ENCODE measurements around the gene IGSF3. TPM values are rescaled to one million over a fixed set of nuclear protein-coding genes. Genes with fewer than 3 reads are reported as not detected.
A peak's percentile ranks its signal among the peaks of the same experiment; 100 is the strongest.

The IGSF3 gene
- total RNA-seq (2013): 0.29 TPM
- polyA plus RNA-seq (under 1 TPM in 2 of 3 donors, not detected in 1; 0.07 to 0.12 TPM), polyA minus RNA-seq (0.32 and 0.69 TPM in 2 replicates), total RNA-seq (2.1 to 46.5 (median 6.4) reads per million in 11 experiments)

GRCh38 chr1:116667575-116668105 is at the start of gene IGSF3:
Gene IGSF3, minus strand, starts transcription at chr1:116667733. Its CDS starts 1,407 bp downstream, at chr1:116666326.
- Histone ChIP-seq H3K9ac (ENCODE audit: insufficient read depth, low read length, poor library complexity, severe bottlenecking) (peak within 1 kb of the TSS; percentile 57), H4K20me1 (ENCODE audit: insufficient read depth, low read length) (no peaks in the 10 kb centered on the region), H3K4me3 (replicated peaks in 1 of 3; ENCODE audit: low read depth in 2 of 3, low read length in 3 of 3) (peak within 1 kb of the TSS; percentile 10 to 80 (median 26)), H2AFZ (ENCODE audit: insufficient read depth, low read depth, low read length, poor library complexity, severe bottlenecking) (peak within 1 kb of the TSS; percentile 70), H3K27ac (ENCODE audit: low read depth in 1 of 2, low read length in 2 of 2) (no peak within 1 kb of the TSS), H3K4me2 (replicated peaks; ENCODE audit: extremely low read depth, low read length, poor library complexity, severe bottlenecking) (peak within 1 kb of the TSS; percentile 90), H3K27me3 (ENCODE audit: control insufficient read depth in 2 of 2, insufficient read depth in 2 of 2, low read length in 2 of 2) (peaks cover 27 to 54% of the 10 kb centered on the region in 2 donors), H3K9me3 (replicated peaks in 1 of 2; ENCODE audit: control insufficient read depth in 1 of 2, insufficient read depth in 1 of 2, low read length in 2 of 2) (no peaks in the 10 kb centered on the region), H3K36me3 (replicated peaks in 1 of 2; ENCODE audit: control insufficient read depth in 1 of 2, insufficient read depth in 2 of 2, low read length in 2 of 2) (no peaks in the 10 kb centered on the region), H3K79me2 (ENCODE audit: insufficient read depth, low read length) (no peaks in the 10 kb centered on the region), H3K4me1 (ENCODE audit: control insufficient read depth in 1 of 2, insufficient read depth in 2 of 2, low read length in 2 of 2) (peaks cover 17 to 22% of the 10 kb centered on the region in 2 donors)
- whole genome bisulfite sequencing (ENCODE audit: insufficient coverage): 2% methylated on average over 54 of the region's 58 CpGs
- Mint-ChIP-seq H3K36me3 (peaks cover 6 to 13% of the 10 kb centered on the region in 2 donors), H3K9me3 (peaks cover 0 to 13% (median 5%) of the 10 kb centered on the region in 7 donors), H3K27me3 (ENCODE audit: low read depth in 3 of 3) (peaks cover 55 to 63% (median 56%) of the 10 kb centered on the region in 3 donors), H3K27ac (peak within 1 kb of the TSS in 1 of 7 donors; percentile 86), H3K4me3 (peak within 1 kb of the TSS; percentile 77 to 92), H3K4me1 (peaks cover 25% of the 10 kb centered on the region)
- no peak for TF ChIP-seq CTCF (IDR thresholded peaks at IDR 0.05)
- DNase-seq: peak; percentile 68 to 72 (median 68)
- intact Hi-C loops (cut with micrococcal nuclease): loop anchor here in 1 of 2 donors (10.0 kb wide), 1 partner anchor 93 kb away; the partner anchor contains the start of gene CD58

- no peaks in the 10 kb centered on the region for H3K36me3 Mint-ChIP-seq
- Histone ChIP-seq H2AFZ (ENCODE audit: insufficient read depth, low read depth, low read length, poor library complexity, severe bottlenecking) (no peak overlapping the region), H3K4me3 (replicated peaks in 1 of 3; ENCODE audit: low read depth in 2 of 3, low read length in 3 of 3) (no peak overlapping the region), H3K36me3 (replicated peaks in 1 of 2; ENCODE audit: control insufficient read depth in 1 of 2, insufficient read depth in 2 of 2, low read length in 2 of 2) (no peaks in the 10 kb centered on the region), H4K20me1 (ENCODE audit: insufficient read depth, low read length) (no peaks in the 10 kb centered on the region), H3K79me2 (ENCODE audit: insufficient read depth, low read length) (no peaks in the 10 kb centered on the region), H3K4me2 (replicated peaks; ENCODE audit: extremely low read depth, low read length, poor library complexity, severe bottlenecking) (no peak overlapping the region), H3K9ac (ENCODE audit: insufficient read depth, low read length, poor library complexity, severe bottlenecking) (no peak overlapping the region), H3K4me1 (ENCODE audit: control insufficient read depth in 1 of 2, insufficient read depth in 2 of 2, low read length in 2 of 2) (peaks cover 0 to 5% of the 10 kb centered on the region in 2 donors), H3K27me3 (ENCODE audit: control insufficient read depth in 2 of 2, insufficient read depth in 2 of 2, low read length in 2 of 2) (no peaks in the 10 kb centered on the region), H3K9me3 (replicated peaks in 1 of 2; ENCODE audit: control insufficient read depth in 1 of 2, insufficient read depth in 1 of 2, low read length in 2 of 2) (no peaks in the 10 kb centered on the region), H3K27ac (ENCODE audit: low read depth in 1 of 2, low read length in 2 of 2) (no peak overlapping the region)
- no peak for TF ChIP-seq CTCF (IDR thresholded peaks at IDR 0.05)
- H3K4me3 Mint-ChIP-seq: no peak overlapping the region
- no peak for DNase-seq
- WGBS (ENCODE audit: insufficient coverage): 93% methylated on average over 2 of the region's 3 CpGs
- intact Hi-C loops (cut with micrococcal nuclease): no loop called here
- peaks cover 0 to 5% (median 3%) of the 10 kb centered on the region in 7 donors for H3K9me3 Mint-ChIP-seq
- peak overlapping the region in 1 of 7 donors; percentile 26 for H3K27ac Mint-ChIP-seq
- H3K4me1 Mint-ChIP-seq: peaks cover 5% of the 10 kb centered on the region
- H3K27me3 Mint-ChIP-seq (ENCODE audit: low read depth in 3 of 3): peaks cover 0 to 2% (median 0%) of the 10 kb centered on the region in 3 donors
Measured at GRCh38 chr1:116717318-116717717, 49.8 kb upstream of the IGSF3 start.
